Measurements from ENCODE around the gene AP5B1.
"Not testable (repeated sequence)": the region's sequence is repeated elsewhere in the genome, so short reads cannot be mapped to it uniquely, and the experiment has no call there.

Gene AP5B1

GRCh38 chr11:65786008-65786785, 5.4 kb upstream of the AP5B1 start:
- DNase-seq (ENCODE audit: low read depth in 2 of 2), result peak in 1 of 2 donors; percentile 19

- DNase-seq (ENCODE audit: low read depth in 2 of 2), result no peak
Measured at GRCh38 chr11:65785319-65786007, 4.7 kb upstream of the AP5B1 start.

- no peak for DNase-seq (ENCODE audit: low read depth in 2 of 2)
Measured at GRCh38 chr11:65782816-65783228, 2.0 kb upstream of the AP5B1 start.

- no peak for DNase-seq (ENCODE audit: low read depth in 2 of 2)
Measured at GRCh38 chr11:65781962-65782815, 1.4 kb upstream of the AP5B1 start.

- DNase-seq (ENCODE audit: low read depth in 2 of 2), result no peak
Measured at GRCh38 chr11:65781152-65781961, 581 bp upstream of the AP5B1 start.

GRCh38 chr11:65779919-65780769, 632 bp downstream of the AP5B1 start:
- DNase-seq (ENCODE audit: low read depth in 2 of 2), result peak; percentile 62 to 74

GRCh38 chr11:65779669-65779918, 1.2 kb downstream of the AP5B1 start:
- DNase-seq (ENCODE audit: low read depth in 2 of 2), result no peak

GRCh38 chr11:65778901-65779668, 1.7 kb downstream of the AP5B1 start:
- no peak for DNase-seq (ENCODE audit: low read depth in 2 of 2)

- no peak for DNase-seq (ENCODE audit: low read depth in 2 of 2)
Measured at GRCh38 chr11:65778431-65778900, 2.3 kb downstream of the AP5B1 start.

GRCh38 chr11:65777821-65778361, 2.9 kb downstream of the AP5B1 start:
- DNase-seq (ENCODE audit: low read depth in 2 of 2), result no peak

- no peak for DNase-seq (ENCODE audit: low read depth in 2 of 2)
Measured at GRCh38 chr11:65777241-65777640, 3.5 kb downstream of the AP5B1 start.

GRCh38 chr11:65776710-65777141, 4.0 kb downstream of the AP5B1 start:
- no peak for DNase-seq (ENCODE audit: low read depth in 2 of 2)

GRCh38 chr11:65776196-65776595, 4.6 kb downstream of the AP5B1 start:
- DNase-seq (ENCODE audit: low read depth in 2 of 2), result no peak

GRCh38 chr11:65774525-65775306, 6.1 kb downstream of the AP5B1 start:
- DNase-seq (ENCODE audit: low read depth in 2 of 2), result no peak

- DNase-seq (ENCODE audit: low read depth in 2 of 2), result no peak
Measured at GRCh38 chr11:65773784-65774411, 6.9 kb downstream of the AP5B1 start.

- DNase-seq (ENCODE audit: low read depth in 2 of 2), result no peak
Measured at GRCh38 chr11:65771589-65772112, 9.1 kb downstream of the AP5B1 start.

GRCh38 chr11:65770951-65771567, 9.7 kb downstream of the AP5B1 start:
- DNase-seq (ENCODE audit: low read depth in 2 of 2), result no peak

- not testable (repeated sequence) for DNase-seq (ENCODE audit: low read depth in 2 of 2)
Measured at GRCh38 chr11:65767806-65768205, 13.0 kb downstream of the AP5B1 start.

Data from activated CD4-positive, alpha-beta T cell treated with anti-CD3 and anti-CD28 coated beads for 24 hours (primary cell).